Panc1 (cell line): Measurements from ENCODE around the gene SEC22A.

Experiments used
- POLR2AphosphoS5 ChIP-seq: IDR thresholded peaks from 2 replicates; pipeline ENCODE4 v1.6.1; 2012; ENCODE audit warnings: mild to moderate bottlenecking, low read depth, low read length, moderate library complexity
- SIN3A ChIP-seq: IDR thresholded peaks from 2 replicates; pipeline ENCODE4 v1.6.1; 2012; ENCODE audit warnings: low read depth, mild to moderate bottlenecking, low read length, moderate library complexity, borderline replicate concordance; ENCODE audit not compliant: insufficient read depth
- TCF7L2 ChIP-seq: IDR thresholded peaks from 2 replicates; pipeline ENCODE4 v1.6.1; 2011; ENCODE audit warnings: mild to moderate bottlenecking, low read depth, low read length, inconsistent platforms
- TF ChIP-seq, protein P1 (sequence below): fragments of 450-650 bp; IDR thresholded peaks from 2 replicates; pipeline ENCODE4 v1.5.1; 2017; ENCODE audit warnings: mild to moderate bottlenecking
- TF ChIP-seq, protein P2 (sequence below), 2 experiments: IDR thresholded peaks; 2 replicates each; pipeline ENCODE4 v1.6.1; 2011 to 2012; ENCODE audit warnings: low read depth in 2 of 2, control low read depth in 1 of 2, low read length in 1 of 2, mild to moderate bottlenecking in 1 of 2, moderate library complexity in 1 of 2; ENCODE audit not compliant: insufficient read depth in 1 of 2

DNA sequence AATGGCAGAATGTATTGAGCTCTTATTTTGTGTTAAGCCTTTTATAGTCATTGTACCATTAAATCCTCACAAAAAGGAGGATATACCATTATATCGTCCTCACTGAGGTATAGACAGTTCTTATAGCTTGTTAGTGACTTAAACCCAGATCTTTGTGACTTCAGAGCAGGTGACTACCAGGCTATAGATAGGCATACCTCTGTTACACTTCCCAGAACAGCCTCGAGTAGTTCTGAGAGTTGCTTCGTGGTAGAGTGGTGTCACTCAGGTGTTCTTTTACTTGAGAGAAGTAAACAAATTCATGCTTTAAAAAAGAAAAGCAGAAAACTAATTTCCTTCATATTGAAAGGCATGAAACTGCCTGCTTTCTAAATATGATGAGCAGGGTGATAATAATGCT lies 59.9 kb downstream of the SEC22A start:
- TF ChIP-seq, protein P1, sequence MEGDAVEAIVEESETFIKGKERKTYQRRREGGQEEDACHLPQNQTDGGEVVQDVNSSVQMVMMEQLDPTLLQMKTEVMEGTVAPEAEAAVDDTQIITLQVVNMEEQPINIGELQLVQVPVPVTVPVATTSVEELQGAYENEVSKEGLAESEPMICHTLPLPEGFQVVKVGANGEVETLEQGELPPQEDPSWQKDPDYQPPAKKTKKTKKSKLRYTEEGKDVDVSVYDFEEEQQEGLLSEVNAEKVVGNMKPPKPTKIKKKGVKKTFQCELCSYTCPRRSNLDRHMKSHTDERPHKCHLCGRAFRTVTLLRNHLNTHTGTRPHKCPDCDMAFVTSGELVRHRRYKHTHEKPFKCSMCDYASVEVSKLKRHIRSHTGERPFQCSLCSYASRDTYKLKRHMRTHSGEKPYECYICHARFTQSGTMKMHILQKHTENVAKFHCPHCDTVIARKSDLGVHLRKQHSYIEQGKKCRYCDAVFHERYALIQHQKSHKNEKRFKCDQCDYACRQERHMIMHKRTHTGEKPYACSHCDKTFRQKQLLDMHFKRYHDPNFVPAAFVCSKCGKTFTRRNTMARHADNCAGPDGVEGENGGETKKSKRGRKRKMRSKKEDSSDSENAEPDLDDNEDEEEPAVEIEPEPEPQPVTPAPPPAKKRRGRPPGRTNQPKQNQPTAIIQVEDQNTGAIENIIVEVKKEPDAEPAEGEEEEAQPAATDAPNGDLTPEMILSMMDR: no peak
- TF ChIP-seq, protein P2, sequence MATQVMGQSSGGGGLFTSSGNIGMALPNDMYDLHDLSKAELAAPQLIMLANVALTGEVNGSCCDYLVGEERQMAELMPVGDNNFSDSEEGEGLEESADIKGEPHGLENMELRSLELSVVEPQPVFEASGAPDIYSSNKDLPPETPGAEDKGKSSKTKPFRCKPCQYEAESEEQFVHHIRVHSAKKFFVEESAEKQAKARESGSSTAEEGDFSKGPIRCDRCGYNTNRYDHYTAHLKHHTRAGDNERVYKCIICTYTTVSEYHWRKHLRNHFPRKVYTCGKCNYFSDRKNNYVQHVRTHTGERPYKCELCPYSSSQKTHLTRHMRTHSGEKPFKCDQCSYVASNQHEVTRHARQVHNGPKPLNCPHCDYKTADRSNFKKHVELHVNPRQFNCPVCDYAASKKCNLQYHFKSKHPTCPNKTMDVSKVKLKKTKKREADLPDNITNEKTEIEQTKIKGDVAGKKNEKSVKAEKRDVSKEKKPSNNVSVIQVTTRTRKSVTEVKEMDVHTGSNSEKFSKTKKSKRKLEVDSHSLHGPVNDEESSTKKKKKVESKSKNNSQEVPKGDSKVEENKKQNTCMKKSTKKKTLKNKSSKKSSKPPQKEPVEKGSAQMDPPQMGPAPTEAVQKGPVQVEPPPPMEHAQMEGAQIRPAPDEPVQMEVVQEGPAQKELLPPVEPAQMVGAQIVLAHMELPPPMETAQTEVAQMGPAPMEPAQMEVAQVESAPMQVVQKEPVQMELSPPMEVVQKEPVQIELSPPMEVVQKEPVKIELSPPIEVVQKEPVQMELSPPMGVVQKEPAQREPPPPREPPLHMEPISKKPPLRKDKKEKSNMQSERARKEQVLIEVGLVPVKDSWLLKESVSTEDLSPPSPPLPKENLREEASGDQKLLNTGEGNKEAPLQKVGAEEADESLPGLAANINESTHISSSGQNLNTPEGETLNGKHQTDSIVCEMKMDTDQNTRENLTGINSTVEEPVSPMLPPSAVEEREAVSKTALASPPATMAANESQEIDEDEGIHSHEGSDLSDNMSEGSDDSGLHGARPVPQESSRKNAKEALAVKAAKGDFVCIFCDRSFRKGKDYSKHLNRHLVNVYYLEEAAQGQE (IDR thresholded peaks at IDR 0.05; ENCODE audit: insufficient read depth in 1 of 2, low read depth in 2 of 2, low read length in 1 of 2): no peak
- no peak for TF ChIP-seq POLR2AphosphoS5
- no peak for TF ChIP-seq TCF7L2
- TF ChIP-seq SIN3A: no peak
